ENCODE results near the gene EXOC6B.

DNA sequence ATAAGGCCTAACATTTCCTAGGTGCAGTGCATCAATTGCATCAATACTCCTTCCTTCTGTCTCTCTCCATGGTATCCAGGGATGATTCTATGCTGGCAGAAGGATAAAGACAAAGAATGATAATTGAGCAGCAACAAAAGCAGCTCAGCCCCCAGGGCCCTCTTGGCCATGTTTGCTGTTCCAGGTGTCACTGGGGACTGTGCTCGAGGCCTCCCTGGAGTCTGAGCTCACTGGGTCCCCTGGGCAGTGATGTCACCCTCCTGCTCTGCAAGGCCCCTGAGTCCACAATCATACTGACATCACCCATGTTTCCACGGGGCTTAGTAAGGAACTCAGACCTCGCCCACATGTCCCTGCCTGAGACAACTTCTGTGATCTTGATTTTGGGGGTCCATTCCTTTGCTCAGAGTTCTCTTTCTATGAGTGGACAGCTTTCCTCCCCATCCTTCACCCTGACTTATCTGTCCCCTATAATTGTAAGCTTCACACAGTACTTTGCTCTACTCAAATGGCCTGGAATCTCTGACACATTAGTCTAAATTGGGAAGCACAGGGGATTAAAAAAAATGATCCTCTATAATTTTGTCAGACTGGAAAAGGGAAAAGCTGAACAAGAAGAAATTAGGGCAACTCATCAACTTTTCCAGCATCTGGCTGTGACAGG lies 15.8 kb upstream of the EXOC6B start:
- no peak for TF ChIP-seq POLR2A (IDR thresholded peaks at IDR 0.05)
- TF ChIP-seq EP300 (IDR thresholded peaks at IDR 0.05), result no peak

Measured in stomach (tissue), 4 donors.